Dermis blood vessel endothelial cell (primary cell): Measurements from ENCODE around the gene KSR2. TPM values are rescaled to one million over a fixed set of nuclear protein-coding genes. Genes with fewer than 3 reads are reported as not detected.
A peak's percentile ranks its signal among the peaks of the same experiment; 100 is the strongest.
"Not testable (repeated sequence)": the region's sequence is repeated elsewhere in the genome, so short reads cannot be mapped to it uniquely, and the experiment has no call there.

Experiments used
- DNase-seq: peaks from one replicate; pipeline ENCODE4 v3.0.0; 2010
- total RNA-seq: library from RNA; depleted of rRNA; stranded (reverse); fragments of >200 nt; gene quantifications from 2 replicates; pipeline ENCODE4 v1.2.3, GENCODE V29; 2014

KSR2 gene
- total RNA-seq, 1 donor from 2014 or later = under 0.01 TPM

DNA sequence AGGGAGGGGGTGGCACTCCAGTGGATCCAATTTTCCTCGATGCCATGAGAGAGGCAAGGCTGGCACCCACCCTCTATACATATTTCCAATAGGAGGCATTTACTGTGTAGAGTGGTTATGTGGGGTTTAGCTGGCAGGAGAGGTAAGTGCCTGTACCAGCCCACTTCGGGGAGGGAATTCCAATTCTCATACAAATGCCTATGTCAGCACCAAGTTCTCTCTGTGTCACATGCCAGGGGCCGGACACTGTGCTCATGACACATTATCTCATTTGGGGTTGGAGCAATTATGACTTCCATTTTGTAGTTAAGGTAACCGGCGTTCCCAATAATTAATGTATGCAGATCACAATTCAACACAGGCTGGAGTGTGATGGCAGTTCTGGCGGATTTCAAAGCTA is 284.3 kb downstream of the KSR2 start:
- DNase-seq = peak; percentile 35

DNA sequence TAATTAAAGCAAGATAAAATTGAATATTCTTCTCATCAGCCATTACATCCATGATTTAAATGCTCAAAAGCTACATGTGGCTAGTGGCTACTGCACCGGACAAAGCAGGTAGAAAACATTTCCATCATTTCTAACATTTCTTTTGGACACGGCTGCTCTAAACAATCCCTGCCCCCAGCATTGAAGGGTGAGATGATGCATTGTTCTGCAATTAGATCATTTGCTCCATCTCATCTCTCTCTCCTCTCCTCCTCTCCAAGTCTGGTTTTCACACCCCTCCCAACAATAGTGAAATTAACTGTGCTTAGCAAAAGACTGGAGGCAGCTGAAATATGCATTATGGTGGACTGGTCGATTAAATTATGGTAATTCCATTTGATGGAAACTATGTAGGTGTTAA is 288.5 kb downstream of the KSR2 start:
- peak; percentile 74 for DNase-seq

DNA sequence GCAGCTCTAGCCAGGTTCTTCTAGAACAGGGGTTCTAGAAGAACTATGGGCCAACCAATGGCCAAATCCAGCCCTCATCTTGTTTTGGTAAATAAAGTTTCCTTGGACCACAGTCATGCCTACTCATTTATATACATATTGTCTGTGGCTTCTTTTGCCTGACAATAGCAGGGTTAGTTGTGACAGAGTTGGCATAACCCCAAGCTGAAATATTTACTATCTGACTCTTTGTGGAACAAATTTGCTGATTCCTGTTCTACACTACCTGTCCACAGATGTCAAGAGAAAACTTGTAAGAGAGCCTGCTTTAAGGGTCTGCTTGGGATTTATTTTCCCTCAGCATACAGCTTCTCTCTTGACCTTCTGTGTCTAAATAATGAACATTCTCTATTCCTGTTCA is 289.0 kb downstream of the KSR2 start:
- peak; percentile 57 for DNase-seq

DNA sequence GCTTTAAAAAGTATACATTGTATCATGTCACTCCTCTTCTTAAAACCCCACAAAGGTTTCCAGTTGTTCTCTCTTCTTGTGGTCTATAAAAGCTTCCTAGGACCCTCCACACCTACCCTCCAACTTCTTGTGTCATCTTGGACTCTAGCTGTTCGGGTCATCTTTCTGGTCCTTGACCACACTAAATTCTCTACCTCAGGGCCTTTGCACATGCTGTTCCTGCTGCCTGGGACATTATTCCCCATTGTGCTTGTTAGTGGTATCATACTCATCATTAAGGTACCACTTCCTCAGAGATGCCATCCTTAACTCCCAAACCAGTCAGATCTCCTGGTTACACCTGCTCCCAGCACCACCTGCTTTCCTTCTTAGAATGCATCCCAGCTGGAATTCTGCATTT is 294.0 kb downstream of the KSR2 start:
- DNase-seq = no peak

DNA sequence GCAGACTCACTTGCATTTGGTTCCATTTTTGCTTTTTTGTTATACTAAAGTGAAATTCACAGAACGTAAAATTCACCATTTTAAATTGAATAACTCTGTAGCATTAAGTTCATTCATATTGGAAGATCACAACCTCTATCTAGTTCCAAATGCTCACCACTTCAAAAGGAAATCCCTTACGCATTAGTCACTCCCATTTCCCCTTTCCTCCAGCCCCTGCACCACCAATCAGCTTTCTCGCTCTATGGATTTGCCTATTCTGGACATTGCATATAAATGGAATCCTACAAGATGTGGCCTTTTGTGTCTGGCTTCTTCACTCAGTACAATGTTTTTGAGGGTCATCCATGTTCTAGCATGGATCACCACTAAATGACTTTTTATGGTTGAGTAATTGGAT is 294.5 kb downstream of the KSR2 start:
- peak; percentile 83 for DNase-seq

DNA sequence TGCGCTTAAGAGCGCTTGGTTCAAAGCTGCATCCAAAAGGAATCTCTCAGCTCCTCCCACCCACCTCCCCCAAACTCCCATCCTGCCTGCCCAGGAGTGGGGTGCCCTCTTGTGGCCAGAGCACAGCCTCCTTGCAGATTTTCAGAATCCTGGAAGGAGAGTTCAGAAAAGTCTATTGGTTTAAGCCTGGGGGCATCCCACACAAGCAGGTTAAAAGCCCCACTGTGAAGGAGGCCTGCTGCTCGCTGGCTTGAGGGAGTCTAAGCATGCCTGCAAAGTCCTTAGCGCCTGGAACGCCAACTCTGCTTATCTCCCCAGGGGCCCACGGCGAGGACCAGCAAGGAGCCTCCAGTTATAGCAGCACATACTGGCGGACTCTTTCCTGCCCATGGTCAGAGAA is 297.1 kb downstream of the KSR2 start:
- DNase-seq = peak; percentile 78

DNA sequence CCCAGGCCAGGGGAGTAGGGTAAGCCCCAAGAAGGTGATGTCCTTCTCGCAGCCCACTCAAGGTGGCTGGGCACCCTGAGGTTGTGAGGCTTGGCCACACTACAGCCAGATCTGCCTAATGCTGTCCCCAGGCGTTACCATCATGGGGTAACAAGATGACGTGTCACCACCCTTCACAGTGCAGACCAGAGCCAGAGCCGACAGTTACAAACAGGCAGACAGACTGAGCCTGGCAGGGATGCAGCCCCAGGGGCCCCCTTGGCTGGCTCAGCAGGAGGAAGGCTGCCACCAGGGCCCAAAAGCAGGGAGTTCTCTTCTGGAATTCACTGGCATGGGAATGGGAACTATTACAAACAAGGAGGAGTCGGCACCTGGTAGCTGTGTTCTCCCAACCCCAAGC is 304.6 kb downstream of the KSR2 start:
- DNase-seq = no peak

DNA sequence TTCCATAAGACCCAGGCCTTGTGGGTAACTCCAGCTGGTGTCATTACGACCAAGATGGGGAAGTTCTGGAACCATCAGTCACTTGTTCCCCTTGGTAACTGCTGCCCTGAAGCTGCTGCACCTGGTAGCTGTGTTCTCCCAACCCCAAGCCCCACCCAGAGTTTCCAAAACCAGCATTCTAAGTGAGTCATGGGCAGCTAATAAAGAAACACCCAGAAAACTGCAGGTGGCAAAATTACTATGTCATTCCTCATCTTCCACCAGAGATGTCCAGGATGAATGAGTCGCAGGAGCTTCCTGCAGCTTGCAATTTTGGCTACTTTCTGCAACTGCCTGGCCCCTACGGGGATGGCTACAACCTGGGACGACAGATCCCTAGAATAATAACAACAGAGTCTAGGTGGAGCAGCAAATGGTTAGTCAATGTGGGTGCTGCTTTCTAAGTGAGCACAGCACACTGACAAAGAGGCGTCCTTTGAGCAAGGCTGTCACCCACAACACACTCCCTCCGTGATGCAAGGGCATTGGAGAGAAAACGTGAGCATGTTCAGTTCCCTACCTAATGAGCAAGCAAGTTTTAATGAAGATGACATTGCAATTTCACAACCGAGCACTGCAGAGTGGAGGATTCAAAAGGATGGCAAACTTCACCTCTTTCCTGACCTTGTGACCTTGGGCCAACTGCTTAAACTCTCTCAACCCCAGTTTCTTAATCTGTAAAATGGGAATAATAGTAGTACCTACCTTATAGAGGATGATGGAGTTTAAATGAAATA is 306.0 kb downstream of the KSR2 start:
- DNase-seq = peak; percentile 35

DNA sequence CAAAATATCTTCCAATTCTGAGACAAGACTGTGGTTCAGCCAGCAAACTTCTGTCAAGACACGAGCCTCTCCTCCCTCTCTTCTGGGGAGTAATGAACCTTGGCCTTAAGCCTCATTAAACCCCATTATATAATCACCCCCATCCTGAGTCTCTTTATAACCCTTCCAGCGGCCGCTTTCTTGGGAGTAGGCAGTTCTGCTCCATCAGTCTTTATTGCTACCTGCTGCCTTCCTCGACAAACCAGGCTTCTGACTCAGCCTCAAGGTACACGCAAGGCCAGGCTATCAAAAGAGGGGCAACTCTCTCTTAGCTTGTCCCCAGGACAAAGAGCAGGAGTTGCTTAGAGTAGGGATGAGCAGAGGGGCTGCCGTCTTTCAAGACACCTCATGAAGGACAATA is 306.6 kb downstream of the KSR2 start:
- DNase-seq = no peak

DNA sequence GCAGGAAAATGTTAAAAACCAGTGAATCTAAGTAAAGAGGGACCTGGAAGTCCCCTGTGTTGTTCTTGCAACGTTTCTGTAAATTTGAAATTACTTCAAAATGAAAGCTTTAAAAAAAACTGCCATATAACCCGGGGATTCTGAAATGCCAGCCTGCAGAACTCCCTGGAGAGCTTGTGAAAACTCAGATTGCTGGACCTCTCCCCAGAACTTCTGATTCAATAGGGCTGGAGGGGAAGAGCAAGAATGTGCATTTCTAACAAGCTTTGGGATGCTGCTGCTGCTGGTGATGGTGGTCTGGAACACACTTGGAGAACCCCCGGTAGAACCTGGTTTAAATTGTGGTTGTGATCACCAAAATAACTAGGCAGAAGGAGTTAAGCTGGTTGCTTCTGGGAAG is 307.3 kb downstream of the KSR2 start:
- no peak for DNase-seq

DNA sequence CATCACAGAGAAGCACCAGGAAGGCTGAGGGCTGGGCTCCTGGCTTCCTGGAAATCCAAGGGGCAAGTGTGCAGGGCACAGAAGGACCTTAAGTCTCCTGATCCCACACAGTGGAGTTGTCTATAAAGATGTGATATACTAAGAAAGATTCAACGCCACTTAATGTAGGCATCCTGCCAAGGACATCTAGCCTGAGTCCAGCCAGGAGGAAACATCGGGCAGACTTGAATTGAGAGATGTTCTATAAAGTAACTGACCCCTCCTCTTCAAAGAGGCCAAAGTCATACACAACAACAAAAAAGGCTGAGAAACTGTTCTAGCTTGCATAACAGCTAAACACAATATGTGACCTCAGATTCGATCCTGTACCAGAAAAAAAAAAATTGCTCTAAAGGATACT is 307.9 kb downstream of the KSR2 start:
- peak; percentile 32 for DNase-seq

DNA sequence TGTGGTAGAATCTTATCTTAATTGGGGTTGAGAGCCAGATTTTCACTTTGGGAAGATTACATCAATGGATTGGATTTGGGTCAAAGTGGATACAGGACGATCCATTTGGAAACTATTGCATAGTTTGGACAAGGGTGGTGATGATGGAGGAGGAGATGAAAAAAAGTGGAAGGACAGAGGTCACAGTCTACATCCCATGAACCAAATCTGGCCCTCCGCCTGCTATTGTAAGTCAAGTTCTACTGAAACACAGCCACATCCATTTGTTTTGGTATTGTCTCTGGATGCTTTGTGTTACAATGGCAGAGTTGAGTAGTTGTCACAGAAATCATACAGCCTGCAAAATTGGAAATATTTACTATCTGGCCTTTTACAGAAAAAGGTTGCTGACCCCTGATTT is 310.6 kb downstream of the KSR2 start:
- DNase-seq = no peak

DNA sequence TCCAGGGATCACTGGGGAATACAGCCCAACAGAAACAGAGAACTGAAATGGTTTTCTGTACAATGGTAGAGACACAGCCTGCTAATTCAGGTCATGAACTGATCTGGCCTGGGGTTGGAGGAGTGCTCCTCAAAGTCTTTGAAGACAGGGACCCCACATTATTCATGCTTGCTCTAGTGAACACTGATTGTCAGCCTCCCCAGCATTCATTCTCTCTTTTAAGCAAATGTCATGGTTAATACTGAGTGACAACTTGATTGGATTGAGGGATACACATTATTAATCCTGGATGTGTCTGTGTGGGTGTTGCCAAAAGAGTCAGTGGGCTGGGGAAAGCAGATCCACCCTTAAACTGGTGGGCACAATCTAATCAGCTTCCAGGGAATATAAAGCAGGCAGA is 319.0 kb downstream of the KSR2 start:
- DNase-seq = no peak

DNA sequence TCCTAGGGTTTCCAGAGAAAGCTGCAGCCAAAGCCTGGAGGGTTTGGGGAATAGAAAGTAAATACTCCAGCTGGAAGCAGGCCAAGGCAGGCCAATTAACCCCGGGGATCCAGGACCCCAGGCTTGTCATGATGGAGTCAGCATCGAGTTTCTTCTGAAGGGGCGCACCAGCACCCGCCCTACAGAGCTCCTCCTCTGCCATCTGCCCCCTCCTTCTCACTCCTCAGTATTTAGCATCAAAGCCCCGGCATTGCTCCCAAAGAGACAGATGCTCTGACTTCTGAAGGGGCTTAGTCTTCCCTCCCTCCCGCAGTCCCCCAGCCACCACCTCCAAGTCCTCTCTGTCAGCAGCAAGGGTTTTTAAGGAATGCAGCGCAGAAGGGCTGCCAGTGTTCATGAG is 322.3 kb downstream of the KSR2 start:
- no peak for DNase-seq

DNA sequence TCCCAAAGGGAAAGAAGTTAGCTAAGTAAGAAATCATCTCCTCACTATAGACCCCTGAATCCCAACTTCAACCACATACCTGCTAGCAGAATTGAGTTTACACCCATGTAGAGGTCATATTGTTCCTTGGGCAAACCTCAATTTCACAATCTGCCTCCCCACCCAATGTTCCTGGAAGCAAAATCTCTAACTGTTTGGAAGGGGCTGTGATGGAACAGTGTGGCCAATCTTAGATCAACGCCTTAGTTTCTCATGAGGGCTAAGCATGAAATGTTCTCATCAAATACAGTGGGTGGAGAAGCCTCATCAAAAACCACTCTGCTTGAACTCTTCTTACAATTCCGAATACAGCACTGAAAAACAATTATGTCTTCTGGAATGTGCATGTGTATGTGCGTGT is 323.3 kb downstream of the KSR2 start:
- no peak for DNase-seq

DNA sequence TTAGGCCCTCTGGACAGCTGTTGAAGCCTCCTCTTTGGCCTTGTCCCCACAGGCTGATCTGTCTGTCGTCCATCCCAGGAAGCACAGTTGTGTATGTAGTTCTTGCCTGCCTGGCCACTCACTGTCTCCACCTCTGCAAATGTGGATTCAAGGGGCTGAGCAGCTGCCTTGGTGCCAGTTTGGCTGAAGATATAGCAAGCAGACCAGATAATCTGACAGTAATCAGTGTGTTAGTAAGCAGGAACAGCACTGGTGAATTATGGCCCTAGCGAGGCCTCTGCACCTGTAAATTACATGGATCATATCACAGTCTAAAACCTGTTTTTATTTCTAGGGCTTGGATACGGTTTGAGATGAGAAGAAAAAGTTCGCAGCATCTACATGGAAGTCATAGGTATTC is 324.8 kb downstream of the KSR2 start:
- DNase-seq = no peak

DNA sequence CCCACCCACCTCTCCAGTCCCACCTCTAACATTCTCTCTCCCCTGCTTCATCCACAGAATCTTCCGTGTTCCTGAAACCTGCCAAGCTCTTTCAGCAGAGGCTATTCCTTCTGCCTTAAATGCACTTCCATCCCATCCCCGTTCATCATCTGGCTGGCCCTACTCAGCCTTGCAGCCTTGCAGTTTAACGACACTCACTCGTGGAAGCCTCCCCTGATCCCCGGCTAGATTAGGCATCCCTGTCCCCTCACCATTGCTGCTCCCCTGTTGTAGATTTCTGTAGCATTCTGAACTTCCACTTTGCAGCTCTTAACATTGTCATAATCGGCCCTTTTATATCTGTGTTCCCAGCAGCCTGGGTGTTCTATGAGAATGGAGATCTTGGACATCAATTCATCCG is 326.9 kb downstream of the KSR2 start:
- no peak for DNase-seq

DNA sequence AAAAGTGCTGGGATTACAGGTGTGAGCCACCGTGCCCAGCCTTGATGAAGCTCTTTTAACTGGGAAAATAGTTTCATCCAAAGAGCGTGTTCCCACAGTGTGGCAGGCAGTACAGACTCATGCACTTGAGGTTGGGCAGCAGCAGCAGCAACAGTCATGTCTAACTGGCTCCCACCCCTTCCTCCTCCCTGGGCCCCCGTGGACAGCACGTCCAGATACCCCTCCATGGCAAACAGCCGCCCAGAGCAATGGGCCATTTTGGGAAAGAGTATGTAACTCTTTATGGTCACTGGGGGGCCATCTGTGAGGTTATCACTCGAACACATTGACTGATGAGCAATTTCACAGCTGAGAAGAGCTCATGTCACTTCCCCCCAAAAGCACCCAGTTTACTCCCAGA is 328.3 kb downstream of the KSR2 start:
- DNase-seq = no peak

DNA sequence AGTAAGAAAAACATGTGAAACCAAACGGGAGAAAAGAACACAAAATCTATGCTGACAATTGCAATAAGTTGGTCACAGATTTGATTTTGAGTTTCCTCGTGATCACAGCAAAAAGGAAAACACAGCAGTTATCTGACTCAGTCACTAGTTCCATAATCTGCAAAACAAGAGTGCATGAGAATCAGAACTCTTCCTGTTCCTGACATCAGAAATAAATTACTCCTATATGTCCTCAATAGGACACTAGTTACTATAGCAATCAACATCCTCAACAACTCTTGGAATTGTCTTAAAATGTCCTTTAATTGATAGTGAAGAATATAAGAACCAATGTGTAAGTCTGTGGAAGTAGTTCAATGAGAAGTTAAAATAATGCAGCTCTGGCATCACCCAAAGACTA is 339.3 kb downstream of the KSR2 start:
- peak; percentile 11 for DNase-seq

DNA sequence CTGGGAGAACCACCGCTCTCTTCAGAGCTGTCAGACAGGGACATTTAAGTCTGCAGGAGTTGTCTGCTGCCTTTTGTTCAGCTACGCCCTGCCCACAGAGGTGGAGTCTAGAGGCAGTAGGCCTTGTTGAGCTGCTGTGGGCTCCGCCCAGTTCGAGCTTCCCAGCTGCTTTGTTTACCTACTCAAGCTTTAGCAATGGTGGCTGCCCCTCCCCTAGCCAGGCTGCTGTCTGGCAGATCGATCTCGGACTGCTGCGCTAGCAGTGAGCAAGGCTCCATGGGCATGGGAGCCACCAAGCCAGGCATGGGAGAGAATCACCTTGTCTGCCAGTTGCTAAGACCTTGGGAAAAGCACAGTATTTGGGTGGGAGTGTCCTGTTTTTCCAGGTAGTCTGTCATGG is 340.1 kb downstream of the KSR2 start:
- not testable (repeated sequence) for DNase-seq

DNA sequence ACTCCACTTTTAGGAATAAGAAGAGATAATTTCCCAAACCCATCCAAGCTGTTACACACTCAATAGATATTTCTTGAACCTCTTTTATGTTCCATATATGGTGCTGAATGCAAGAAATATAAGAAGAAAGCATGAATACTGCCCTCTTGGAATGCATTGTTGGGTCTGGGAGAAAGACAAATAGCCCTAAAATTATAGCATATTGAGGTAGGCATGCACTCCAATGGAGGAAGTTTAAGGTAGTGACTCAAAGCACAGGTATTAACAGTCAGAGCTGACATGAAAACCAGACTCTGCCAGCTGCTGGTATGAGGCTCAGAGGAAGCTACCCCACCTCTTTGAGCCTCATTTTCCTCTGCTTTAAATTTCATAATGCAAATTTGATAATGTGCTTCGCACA is 346.0 kb downstream of the KSR2 start:
- DNase-seq = no peak

DNA sequence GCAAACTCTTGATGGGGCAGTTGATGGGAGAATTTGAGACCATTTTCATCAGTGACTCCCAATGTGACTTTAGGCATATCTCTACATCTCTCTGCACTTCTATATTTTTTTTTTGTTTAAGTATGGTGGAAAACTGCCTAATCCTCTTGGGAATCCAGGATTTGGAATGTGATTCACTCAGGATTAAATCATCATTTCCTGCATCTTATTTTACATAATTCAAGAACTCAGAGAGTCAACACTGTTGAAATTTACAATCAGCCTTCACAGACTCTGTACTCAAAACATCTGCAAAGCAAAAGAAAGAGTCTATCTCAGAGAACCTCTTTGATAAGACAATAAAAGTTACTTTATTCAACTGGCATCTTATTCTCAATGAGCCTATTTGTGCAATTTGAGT is 346.7 kb downstream of the KSR2 start:
- peak; percentile 60 for DNase-seq

DNA sequence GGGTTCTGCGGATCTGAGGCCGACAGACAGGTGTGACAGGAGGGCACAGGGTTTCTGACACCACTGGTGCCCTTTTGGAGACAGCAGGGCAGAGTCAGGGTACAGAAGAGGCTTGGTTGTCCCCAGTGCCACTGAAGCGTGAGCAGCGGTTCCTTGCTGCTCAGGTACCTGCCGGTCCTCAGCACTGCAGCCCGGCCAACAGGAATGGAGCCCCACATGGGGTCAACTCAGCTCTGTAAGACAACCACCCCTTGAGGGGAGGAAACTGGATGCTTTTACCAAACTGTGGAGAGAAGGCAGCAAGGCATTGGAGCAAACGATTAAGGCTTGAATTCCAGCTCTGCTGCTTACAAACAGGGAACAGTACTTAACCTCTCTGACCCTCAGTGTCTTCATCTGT is 361.0 kb downstream of the KSR2 start:
- no peak for DNase-seq

DNA sequence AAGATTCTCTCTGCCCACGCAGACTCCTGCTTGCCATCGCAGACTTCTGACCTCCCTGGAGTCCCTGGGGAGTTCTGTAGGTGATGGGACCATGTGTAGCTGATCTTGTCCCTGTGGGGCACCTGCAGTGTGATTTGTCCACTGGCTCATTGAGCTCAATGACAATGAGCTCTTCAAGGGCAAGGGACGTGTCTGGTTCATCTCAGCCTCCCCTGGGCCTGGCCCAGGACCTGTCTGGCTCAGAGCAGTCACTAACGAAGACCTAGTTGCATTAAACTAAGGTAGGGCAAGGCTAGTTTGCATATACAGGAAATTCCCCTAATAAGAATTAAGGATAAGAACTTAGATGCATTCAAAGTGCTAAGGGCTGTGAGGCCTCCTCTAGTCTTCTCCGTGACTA is 361.8 kb downstream of the KSR2 start:
- DNase-seq = no peak

DNA sequence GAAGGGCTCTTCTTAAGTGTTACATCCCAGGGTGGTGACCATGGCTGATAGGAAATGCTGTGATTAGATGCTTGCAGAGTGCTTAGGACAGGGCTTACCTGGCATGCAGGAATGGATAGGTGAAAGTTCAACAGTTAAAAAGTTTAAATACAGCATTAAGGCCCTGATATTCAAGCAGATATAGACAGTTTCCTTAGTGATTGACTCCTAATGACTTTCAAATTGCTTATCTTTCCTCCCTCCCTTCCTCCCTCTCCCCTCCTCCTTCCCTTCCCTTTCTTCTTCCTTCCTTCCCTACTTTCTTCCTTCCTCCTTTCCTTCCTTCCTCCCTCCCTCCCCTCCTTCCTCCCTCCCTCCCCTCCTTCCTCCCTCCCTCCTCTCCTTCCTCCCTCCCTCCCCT is 362.8 kb downstream of the KSR2 start:
- no peak for DNase-seq
